ENCODE data around the gene CDH13. TPM values are rescaled to one million over a fixed set of nuclear protein-coding genes. Genes with fewer than 3 reads are reported as not detected.

Gene CDH13
- total RNA-seq, 4 donors from 2014 or later: 2.0 to 6.6 (median 4.1) TPM; not detected in 1

DNA sequence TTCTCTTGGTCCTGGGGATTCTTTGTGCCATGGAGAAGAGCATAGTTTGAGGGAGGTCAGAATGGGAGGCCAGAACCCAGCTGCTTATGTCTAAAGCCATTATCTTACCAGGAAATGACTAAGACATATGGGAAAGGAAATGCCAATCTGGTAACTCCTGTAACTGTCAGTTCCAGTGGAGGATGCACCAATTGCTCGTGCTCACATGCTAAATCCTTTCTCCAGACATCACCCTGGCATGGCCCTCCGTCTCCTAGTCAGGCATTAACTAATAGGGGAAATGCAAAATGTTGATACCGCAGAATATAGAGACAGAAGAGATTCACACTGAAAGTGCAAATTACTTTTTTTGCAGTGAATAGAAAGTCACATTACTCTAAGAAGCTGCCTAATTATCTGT, 925.5 kb downstream of the CDH13 start:
- Histone ChIP-seq H3K27ac (no peak overlapping the region), H3K36me3 (no peaks in the 10 kb centered on the region), H3K4me1 (no peaks in the 10 kb centered on the region), H3K27me3 (no peaks in the 10 kb centered on the region), H3K9me3 (no peaks in the 10 kb centered on the region), H3K4me3 (no peak overlapping the region)
- DNase-seq: no peak
- TF ChIP-seq POLR2A (IDR thresholded peaks at IDR 0.05): no peak
- TF ChIP-seq, protein P1, sequence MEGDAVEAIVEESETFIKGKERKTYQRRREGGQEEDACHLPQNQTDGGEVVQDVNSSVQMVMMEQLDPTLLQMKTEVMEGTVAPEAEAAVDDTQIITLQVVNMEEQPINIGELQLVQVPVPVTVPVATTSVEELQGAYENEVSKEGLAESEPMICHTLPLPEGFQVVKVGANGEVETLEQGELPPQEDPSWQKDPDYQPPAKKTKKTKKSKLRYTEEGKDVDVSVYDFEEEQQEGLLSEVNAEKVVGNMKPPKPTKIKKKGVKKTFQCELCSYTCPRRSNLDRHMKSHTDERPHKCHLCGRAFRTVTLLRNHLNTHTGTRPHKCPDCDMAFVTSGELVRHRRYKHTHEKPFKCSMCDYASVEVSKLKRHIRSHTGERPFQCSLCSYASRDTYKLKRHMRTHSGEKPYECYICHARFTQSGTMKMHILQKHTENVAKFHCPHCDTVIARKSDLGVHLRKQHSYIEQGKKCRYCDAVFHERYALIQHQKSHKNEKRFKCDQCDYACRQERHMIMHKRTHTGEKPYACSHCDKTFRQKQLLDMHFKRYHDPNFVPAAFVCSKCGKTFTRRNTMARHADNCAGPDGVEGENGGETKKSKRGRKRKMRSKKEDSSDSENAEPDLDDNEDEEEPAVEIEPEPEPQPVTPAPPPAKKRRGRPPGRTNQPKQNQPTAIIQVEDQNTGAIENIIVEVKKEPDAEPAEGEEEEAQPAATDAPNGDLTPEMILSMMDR (IDR thresholded peaks at IDR 0.05): no peak

DNA sequence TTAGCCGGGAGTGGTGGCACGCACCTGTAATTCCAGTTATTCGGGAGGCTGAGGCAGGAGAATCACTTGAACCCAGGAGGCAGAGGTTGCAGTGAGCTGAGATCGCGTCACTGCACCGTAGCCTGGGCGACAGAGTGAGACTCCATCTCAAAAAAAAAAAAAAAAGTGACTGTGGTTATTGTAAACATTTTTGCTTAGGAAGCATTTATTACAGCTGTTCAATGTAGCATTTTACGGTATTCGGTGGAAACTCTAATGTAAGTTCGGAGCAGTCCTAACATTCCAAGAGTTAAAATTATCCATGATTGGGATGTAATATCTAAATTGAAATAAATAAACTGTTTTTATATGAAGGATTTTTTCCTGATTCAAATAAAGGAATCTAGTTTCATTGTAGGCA, 926.2 kb downstream of the CDH13 start:
- Histone ChIP-seq H3K36me3 (no peaks in the 10 kb centered on the region), H3K9me3 (no peaks in the 10 kb centered on the region), H3K27me3 (no peaks in the 10 kb centered on the region), H3K27ac (no peak overlapping the region), H3K4me1 (no peaks in the 10 kb centered on the region), H3K4me3 (no peak overlapping the region)
- TF ChIP-seq, protein P1 (IDR thresholded peaks at IDR 0.05): no peak
- no peak for TF ChIP-seq POLR2A (IDR thresholded peaks at IDR 0.05)
- DNase-seq: no peak

GRCh38 chr16:83554096-83554495, 927.3 kb downstream of the CDH13 start:
- Histone ChIP-seq H3K9me3 (no peaks in the 10 kb centered on the region), H3K27ac (no peak overlapping the region), H3K36me3 (no peaks in the 10 kb centered on the region), H3K4me3 (no peak overlapping the region), H3K4me1 (no peaks in the 10 kb centered on the region), H3K27me3 (no peaks in the 10 kb centered on the region)
- DNase-seq: no peak
- TF ChIP-seq, protein P1 (IDR thresholded peaks at IDR 0.05): no peak
- TF ChIP-seq POLR2A (IDR thresholded peaks at IDR 0.05): no peak

- H3K36me3 ChIP-seq: no peaks in the 10 kb centered on the region
- H3K4me1 ChIP-seq: no peaks in the 10 kb centered on the region
- DNase-seq: no peak
- no peaks in the 10 kb centered on the region for H3K27me3 ChIP-seq
- no peak overlapping the region for H3K27ac ChIP-seq
- no peaks in the 10 kb centered on the region for H3K9me3 ChIP-seq
- H3K4me3 ChIP-seq: no peak overlapping the region
- TF ChIP-seq, protein P1 (IDR thresholded peaks at IDR 0.05): no peak
- no peak for TF ChIP-seq POLR2A (IDR thresholded peaks at IDR 0.05)
These were observed 927.8 kb downstream of the CDH13 start for GRCh38 chr16:83554540-83554939.

DNA sequence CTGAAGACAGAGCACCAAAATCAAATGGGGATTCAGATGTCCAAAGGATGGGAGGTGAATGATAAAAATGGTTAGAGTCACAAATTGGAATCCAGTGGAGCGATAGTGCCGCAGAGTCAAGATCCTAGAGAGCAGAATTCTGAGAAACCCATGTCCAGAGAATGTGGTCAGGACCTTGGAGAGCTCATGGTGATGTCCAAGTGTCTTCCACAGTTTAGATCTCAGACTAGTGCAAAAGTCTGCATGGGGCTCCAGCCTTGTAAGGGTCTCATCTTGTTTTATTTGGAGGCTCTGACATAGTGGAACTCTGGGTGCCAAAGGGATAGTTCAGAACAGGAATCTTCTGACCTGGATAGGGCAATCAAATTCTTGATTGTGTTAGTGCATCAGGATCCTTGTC, 935.1 kb downstream of the CDH13 start:
- Histone ChIP-seq H3K9me3 (no peaks in the 10 kb centered on the region), H3K27ac (no peak overlapping the region), H3K27me3 (no peaks in the 10 kb centered on the region), H3K4me1 (no peaks in the 10 kb centered on the region), H3K36me3 (no peaks in the 10 kb centered on the region), H3K4me3 (no peak overlapping the region)
- TF ChIP-seq POLR2A (IDR thresholded peaks at IDR 0.05): no peak
- TF ChIP-seq, protein P1 (IDR thresholded peaks at IDR 0.05): no peak
- no peak for DNase-seq

GRCh38 chr16:83568345-83568744, 941.6 kb downstream of the CDH13 start:
- H3K4me3 ChIP-seq: no peak overlapping the region
- H3K36me3 ChIP-seq: no peaks in the 10 kb centered on the region
- TF ChIP-seq POLR2A (IDR thresholded peaks at IDR 0.05): no peak
- TF ChIP-seq, protein P1 (IDR thresholded peaks at IDR 0.05): no peak
- H3K27ac ChIP-seq: no peak overlapping the region
- H3K9me3 ChIP-seq: no peaks in the 10 kb centered on the region
- no peaks in the 10 kb centered on the region for H3K4me1 ChIP-seq
- H3K27me3 ChIP-seq: no peaks in the 10 kb centered on the region
- no peak for DNase-seq

Measured in Peyer's patch (tissue), 4 donors.